Hepatocyte (in vitro differentiated cells): ENCODE results near the gene PRDM16.

Experiments
- CTCF ChIP-seq: fragments of 200-600 bp; sonication (generic); IDR thresholded peaks from 2 replicates; pipeline ENCODE4 v1.5.1; 2016; ENCODE audit warnings: antibody characterized with exemption, mild to moderate bottlenecking; ENCODE audit not compliant: poor library complexity
- EZH2 ChIP-seq: fragments of 200-600 bp; sonication (generic); IDR thresholded peaks from 2 replicates; pipeline ENCODE4 v1.6.1; 2016; ENCODE audit warnings: antibody characterized with exemption, mild to moderate bottlenecking, borderline replicate concordance

- no peak for TF ChIP-seq CTCF
- TF ChIP-seq EZH2 = no peak
Observed at GRCh38 chr1:3450202-3450863, 381.3 kb downstream of the PRDM16 start.
